Measurements from ENCODE around the gene XRN2. TPM values are rescaled to one million over a fixed set of nuclear protein-coding genes. Genes with fewer than 3 reads are reported as not detected.

Gene XRN2
- total RNA-seq, 4 donors from 2014 or later, result 31.9 to 50.9 (median 37.3) TPM

- 80 to 89% methylated on average over 3 of the region's 3 CpGs for WGBS, 2 donors
- H3K4me3 ChIP-seq (ENCODE audit: low read depth, poor library complexity, severe bottlenecking), result no peak overlapping the region
- no peak for TF ChIP-seq POLR2A (IDR thresholded peaks at IDR 0.05)
- TF ChIP-seq CTCF (IDR thresholded peaks at IDR 0.05), result no peak
- DNase-seq (ENCODE audit: low spot score in 2 of 2), result no peak
- intact Hi-C loops (cut with DNase I; ENCODE audit: low total_unique reads), result no loop called here
These were observed 30.5 kb upstream of the XRN2 start for GRCh38 chr20:21272679-21273078.

GRCh38 chr20:21273755-21274386 lies 29.3 kb upstream of the XRN2 start:
- DNase-seq (ENCODE audit: low spot score in 2 of 2), result no peak
- intact Hi-C loops (cut with DNase I; ENCODE audit: low total_unique reads), result no loop called here
- H3K4me3 ChIP-seq (ENCODE audit: low read depth, poor library complexity, severe bottlenecking), result no peak overlapping the region
- no peak for TF ChIP-seq POLR2A (IDR thresholded peaks at IDR 0.05)
- no peak for TF ChIP-seq CTCF (IDR thresholded peaks at IDR 0.05)
- 86 to 91% methylated on average over 8 of the region's 8 CpGs for WGBS, 2 donors

- no peak for DNase-seq (ENCODE audit: low spot score in 2 of 2)
- no peak overlapping the region for H3K4me3 ChIP-seq (ENCODE audit: low read depth, poor library complexity, severe bottlenecking)
- intact Hi-C loops (cut with DNase I; ENCODE audit: low total_unique reads), result no loop called here
- WGBS, 2 donors, result 95 to 98% methylated on average over 2 of the region's 2 CpGs
- TF ChIP-seq CTCF (IDR thresholded peaks at IDR 0.05) (no peak), POLR2A (IDR thresholded peaks at IDR 0.05) (no peak)
These were observed 24.3 kb upstream of the XRN2 start for GRCh38 chr20:21278829-21279228.

GRCh38 chr20:21279706-21280521 lies 23.2 kb upstream of the XRN2 start:
- WGBS, 2 donors, result 55 to 56% methylated on average over 7 of the region's 7 CpGs
- TF ChIP-seq CTCF (IDR thresholded peaks at IDR 0.05) (no peak), POLR2A (IDR thresholded peaks at IDR 0.05) (no peak)
- no peak overlapping the region for H3K4me3 ChIP-seq (ENCODE audit: low read depth, poor library complexity, severe bottlenecking)
- intact Hi-C loops (cut with DNase I; ENCODE audit: low total_unique reads), result no loop called here
- no peak for DNase-seq (ENCODE audit: low spot score in 2 of 2)

GRCh38 chr20:21280522-21281016 lies 22.6 kb upstream of the XRN2 start:
- WGBS, 2 donors, result 65 to 67% methylated on average over 3 of the region's 3 CpGs
- intact Hi-C loops (cut with DNase I; ENCODE audit: low total_unique reads), result no loop called here
- no peak overlapping the region for H3K4me3 ChIP-seq (ENCODE audit: low read depth, poor library complexity, severe bottlenecking)
- no peak for DNase-seq (ENCODE audit: low spot score in 2 of 2)
- TF ChIP-seq POLR2A (IDR thresholded peaks at IDR 0.05), result no peak
- TF ChIP-seq CTCF (IDR thresholded peaks at IDR 0.05), result no peak

All from lower leg skin (tissue), 4 donors.